Stimulated activated naive CD4-positive, alpha-beta T cell (primary cell): ENCODE results near the gene SPRYD4.
"Not testable (repeated sequence)": the region's sequence is repeated elsewhere in the genome, so short reads cannot be mapped to it uniquely, and the experiment has no call there.

Experiments used
- DNase-seq, 6 experiments: peaks; one replicate each; lab custom pipeline; 2025; lab: John Stamatoyannopoulos, UW

SPRYD4 gene

DNA sequence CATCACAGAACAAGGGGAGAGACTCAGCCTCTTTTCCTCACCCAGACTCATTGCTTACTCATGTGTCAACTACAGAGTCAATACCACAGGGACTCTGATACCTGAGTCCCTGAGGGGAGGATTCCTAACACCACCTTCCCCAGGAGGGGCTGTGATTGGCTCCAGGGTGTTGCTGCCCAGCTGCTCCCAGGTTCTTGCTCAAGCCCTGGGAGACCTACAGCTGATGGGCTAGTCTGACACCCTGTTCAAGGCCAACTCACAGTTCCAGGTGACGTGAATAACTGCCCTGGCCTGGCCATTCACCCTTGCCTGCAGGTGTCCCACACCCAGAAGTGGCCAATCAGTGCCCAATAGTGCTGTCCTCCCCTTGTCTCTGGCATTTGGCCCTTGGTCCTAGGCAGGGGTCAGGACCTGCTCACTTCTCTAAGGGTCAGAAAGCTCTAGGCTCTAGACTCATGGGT, 8.6 kb downstream of the SPRYD4 start:
- no peak for DNase-seq

DNA sequence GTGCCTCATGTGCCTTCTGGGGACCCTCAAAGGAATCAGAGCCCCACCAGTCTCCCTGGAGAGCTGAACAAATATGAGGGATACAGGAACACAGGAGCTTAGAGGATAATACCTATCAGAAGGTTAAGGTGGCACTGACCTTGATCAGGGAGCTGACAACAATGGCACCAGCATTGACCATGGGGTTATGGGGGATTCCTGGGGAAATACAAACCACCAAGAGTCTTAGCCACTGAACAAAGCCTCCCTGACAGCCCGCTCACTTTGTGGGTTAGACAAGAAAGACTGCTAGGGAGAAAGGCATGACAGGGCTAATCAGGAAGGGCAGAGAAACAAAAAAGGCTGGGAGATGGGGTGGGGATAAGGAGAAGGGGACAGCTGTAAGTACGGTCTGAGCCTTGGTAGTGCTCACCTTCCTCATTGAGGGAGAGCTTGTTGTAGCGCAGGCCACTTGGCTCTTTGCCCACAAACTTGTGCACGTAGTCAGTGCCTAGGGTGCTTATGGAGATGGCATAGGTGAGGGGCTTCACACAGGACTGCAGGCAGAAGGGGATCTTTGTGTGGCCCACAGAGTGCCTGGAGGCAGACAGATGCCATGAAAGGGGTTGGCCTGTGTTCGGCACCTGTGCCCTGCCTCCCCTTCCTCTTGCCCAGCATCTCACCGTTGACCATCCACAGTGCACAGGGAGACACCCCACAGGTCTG, 9.3 kb downstream of the SPRYD4 start:
- DNase-seq, result no peak

DNA sequence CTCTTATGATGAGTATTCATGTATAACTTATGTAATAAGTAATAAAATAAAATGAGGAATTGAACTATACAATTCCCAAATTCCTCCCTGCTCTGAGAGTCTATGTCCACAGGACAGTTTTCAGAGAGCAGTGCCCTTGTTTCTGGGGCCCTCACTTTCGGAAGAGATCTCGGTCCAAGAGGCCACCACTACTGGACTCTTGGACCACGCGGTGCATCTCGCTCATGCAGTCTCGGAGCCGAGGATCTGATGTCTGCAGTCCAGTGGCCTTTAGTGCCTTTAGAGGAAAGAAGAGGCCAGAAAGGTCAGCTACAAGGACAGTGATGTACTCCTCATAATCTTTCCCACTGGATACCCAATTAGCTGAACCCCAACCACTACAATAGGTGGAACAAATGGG, 11.2 kb downstream of the SPRYD4 start:
- DNase-seq, result no peak

DNA sequence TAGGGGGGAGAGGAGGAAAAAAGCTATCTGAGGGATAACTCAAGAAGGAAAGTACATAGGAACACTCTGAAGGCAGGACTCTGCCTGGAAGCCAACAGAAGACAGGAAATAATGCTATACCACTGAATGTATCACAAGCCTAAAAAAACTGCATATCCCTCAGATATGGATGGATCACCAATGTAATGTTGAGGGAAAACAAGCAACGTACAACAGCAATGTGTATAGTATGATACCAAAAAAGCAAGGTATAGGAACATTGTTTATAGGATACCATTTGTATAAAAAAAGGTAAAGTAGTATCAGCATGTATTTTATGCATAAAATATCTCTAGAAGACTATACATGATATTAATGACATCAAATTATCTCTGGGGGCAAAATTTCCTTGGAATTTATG, 16.2 kb downstream of the SPRYD4 start:
- no peak for DNase-seq

DNA sequence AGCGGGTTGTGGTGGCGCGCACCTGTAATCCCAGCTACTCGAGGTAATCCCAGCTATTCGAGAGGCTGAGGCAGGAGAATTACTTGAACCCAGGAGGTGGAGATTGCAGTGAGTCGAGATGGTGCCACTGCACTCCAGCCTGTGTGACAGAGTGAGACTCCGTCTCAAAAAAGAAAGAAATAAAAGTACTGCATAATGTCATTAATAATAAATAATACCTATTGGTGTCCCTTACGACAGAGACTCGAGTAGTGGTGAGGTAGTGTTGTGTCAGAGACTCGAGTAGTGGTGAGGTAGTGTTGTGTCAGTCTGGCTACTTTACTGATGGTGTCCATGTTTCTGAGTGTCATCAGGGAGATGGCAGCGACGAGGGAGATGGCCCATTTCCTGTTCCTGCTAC, 18.3 kb downstream of the SPRYD4 start:
- DNase-seq, result no peak

DNA sequence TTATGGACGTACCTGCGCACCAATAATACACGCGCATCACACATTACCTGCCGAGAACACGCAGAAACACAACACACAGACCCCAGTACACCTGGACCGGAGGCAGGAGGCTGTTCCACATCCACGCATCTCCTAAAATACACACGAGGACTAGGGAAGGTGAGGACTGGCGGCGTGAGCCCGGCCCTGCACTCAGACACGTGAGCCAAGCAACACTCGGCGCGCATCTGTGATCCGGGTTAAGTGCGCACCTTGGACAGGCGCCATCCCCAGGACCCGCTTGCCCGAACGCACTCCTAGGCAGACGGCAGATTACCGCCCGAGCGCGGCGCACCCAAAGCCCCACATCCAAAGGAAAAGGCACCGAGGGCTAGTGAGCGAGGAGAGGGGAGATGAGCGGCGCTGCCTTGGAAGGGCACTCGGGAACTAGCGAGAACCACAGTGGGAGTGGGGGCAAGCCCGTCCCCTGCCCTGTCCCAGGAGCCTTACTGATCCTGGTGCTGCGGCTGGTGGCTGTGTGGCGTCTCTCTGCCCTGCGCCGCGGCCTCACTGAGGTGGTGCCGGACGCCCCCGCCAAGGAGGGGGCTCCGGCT, 19.2 kb downstream of the SPRYD4 start:
- DNase-seq, result peak in 3 of 6 experiments; percentile 18 to 32 (median 22)

DNA sequence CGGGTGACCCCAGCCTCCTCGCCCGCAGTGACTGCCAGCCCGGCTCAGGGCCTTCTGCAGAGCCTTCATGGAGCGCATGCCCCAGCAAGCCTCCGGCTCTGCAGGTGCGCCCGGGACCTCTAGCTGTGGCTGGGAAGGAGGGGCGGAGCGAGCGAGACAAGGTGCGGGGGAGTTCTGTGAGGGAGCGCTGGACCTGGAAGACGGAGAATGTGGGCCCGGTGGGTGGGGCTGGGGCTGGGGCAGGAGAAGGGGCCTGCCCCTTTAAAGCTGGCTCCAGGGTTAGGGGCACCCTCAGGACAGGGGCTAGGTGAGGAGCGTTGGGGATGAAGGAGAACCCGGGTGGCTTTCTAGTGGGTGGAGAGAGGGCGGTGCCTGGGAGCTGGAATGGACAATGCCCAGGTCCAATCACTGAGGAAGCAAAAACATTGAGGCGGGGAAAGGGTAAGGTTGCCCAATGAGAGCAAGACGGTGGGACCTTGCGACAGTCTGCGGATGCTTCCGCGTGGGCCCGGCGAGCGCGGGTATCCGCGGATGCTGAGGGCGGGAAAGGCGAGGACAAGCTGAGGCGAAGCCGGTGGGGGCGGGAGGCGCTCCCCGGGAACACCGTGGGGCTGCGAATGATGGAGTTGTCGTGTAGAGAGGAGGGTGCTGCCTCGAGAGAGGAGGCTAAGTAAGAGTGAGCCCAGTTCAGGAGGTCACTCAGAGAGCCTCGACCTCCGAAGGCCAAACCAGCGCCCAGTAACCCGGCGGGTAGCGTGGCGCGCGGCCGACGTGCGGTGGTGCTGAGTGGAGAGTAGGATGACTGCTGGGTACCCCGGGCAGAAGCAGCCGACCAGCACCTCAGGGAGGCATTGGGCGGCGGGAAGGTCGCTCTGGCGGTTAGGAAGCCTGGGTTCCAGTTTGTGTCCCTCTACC, 19.9 kb downstream of the SPRYD4 start, which contains the start of gene GLS2:
Gene GLS2 (minus strand): TSS at position 121 of the 915 bp plus-strand sequence. CDS start 43 bp downstream, at position 78.
- peak; percentile 58 to 83 (median 72) for DNase-seq

DNA sequence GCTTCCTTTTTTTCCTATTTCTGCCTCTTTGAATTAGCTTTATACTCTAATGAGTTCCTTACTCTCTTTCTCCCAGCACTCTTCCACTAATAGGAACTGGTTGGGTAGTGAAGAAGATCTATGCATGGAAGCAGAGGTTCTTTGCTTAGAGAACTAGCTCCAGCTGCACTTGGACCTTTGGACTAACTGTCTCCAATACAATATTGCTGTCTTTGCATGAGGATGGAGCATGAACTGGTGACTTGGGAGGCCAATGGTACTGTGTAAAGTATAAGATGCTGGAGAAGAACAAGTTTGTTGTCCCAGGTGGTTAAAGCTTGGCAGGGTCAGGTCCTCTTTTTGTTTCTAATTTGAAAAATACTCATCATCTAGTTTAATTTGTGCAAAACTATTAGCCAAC, 22.0 kb downstream of the SPRYD4 start:
- DNase-seq, result no peak

DNA sequence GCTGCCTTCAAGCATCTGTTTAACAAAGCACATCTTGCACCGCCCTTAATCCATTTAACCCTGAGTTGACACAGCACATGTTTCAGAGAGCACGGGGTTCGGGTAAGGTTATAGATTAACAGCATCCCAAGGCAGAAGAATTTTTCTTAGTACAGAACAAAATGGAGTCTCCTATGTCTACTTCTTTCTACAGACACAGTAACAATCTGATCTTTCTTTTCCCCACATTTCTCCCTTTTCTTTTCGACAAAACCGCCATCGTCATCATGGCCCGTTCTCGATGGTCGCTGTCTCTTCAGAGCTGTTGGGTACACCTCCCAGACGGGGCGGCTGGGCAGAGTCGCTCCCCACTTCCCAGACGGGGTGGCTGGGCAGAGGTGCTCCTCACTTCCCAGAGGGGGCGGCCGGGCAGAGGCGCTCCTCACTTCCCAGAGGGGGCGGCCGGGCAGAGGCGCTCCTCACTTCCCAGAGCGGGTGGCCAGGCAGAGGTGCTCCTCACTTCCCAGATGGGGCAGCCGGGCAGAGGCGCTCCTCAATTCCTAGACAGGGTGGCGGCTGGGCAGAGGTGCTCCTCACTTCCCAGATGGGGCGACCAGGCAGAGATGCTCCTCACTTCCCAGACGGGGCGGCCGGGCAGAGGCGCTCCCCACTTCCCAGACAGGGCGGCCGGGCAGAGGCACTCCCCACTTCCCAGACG, 25.2 kb downstream of the SPRYD4 start:
- DNase-seq, result not testable (repeated sequence)

DNA sequence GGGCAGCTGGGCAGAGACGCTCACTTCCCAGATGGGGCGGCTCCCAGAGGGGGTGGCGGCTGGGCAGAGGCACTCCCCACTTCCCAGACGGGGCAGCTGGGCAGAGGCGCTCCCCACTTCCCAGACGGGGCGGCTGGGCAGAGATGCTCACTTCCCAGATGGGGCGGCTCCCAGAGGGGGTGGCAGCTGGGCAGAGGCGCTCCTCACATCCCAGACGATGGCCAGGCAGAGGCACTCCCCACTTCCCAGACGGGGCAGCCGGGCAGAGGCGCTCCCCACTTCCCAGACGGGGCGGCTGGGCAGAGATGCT, 25.7 kb downstream of the SPRYD4 start:
- DNase-seq, result not testable (repeated sequence)

DNA sequence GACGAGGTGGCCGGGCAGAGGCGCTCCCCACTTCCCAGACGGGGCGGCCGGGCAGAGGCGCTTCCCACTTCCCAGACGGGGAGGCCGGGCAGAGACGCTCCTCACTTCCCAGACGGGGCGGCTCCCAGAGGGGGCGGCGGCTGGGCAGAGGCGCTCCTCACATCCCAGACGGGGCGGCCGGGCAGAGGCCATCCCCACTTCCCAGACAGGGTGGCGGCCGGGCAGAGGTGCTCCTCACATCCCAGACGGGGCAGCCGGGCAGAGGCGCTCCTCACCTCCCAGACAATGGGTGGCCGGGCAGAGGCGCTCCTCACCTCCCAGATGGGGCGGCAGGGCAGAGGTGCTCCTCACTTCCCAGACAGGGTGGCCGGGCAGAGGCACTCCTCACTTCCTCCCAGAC, 26.1 kb downstream of the SPRYD4 start:
- DNase-seq, result not testable (repeated sequence)

DNA sequence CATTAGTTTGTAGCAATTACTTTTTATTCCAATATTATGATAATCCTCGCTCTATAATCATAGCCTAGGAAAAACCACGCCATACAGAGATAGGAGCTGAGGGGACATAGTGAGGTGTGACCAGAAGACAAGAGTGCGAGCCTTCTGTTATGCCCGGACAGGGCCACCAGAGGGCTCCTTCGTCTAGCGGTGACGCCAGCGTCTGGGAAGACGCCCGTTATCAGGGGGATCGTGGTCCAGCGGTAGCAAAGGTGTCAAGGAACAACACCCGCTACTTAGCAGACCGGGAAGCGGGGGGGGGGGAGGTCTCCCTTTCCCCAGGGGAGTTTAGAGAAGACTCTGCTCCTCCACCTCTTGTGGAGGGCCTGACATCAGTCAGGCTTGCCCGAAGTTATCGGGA, 28.3 kb downstream of the SPRYD4 start:
- peak; percentile 7 to 56 (median 34) for DNase-seq

DNA sequence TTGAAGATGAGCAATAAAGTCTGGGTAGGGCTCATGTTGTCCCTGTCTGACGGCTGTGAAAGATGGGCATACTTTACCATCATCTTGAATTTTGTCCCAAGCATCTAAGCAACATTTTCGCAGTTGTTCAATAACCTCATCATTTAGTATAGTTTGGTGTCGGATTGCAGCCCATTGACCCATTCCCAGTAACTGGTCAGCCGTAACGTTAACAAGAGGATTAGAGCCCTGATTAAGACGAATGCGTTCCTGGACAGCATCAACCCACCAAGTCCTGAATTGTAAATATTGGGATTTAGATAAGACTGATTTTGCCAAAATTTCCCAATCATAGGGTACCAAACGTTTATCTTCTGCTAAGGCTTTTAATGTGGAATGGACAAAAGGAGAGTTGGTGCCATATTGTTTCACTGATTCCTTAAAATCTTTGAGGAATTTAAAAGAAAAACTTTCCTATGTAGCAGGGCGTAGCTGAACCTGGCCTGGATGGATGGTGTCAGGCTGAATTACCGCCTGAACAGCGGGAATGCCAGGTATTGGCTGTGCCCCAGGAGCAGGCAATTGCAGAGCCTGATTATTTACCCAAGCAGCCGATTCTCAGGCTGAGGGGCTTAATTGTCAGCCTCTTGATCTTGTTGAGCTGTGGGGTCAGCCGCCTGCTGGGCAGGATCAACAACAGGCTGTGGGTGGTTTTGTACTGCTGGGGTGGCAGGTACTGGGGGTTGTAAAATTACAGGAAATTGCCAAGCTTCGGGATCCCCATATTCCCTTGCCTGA, 29.9 kb downstream of the SPRYD4 start:
- not testable (repeated sequence) for DNase-seq

DNA sequence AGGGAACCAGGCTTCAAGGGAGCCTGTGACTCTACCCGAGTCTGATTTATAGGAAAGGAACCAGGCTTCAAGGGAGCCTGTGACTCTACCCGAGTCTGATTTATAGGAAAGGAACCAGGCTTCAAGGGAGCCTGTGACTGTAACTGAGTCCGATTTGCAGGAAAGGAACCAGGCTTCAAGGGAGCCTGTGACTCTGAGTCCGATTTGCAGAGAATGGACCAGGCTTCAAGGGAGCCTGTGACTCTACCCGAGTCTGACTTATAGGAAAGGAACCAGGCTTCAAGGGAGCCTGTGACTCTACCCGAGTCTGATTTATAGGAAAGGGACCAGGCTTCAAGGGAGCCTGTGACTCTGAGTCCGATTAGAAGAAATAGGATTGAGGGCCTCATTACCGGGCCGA, 31.1 kb downstream of the SPRYD4 start:
- not testable (repeated sequence) for DNase-seq

DNA sequence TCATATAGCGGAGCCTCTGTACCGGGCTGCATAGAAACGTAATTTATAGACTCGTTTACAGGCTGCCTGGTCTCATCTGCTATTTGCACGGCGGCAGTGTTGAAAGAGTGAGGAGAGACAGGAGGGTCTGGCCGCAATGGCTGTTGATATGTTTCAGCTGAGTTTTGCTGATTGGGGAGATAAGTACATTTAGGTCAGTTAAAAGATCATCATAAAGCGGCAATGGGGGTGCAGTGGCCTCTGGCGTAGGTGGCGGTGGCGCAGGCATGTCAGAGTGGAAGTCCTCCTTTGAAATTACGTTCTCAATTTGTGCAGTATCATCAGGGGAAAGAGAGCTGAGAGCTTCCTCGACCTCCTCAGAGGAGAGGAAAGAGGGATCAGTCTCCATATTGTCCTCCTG, 31.5 kb downstream of the SPRYD4 start:
- not testable (repeated sequence) for DNase-seq

DNA sequence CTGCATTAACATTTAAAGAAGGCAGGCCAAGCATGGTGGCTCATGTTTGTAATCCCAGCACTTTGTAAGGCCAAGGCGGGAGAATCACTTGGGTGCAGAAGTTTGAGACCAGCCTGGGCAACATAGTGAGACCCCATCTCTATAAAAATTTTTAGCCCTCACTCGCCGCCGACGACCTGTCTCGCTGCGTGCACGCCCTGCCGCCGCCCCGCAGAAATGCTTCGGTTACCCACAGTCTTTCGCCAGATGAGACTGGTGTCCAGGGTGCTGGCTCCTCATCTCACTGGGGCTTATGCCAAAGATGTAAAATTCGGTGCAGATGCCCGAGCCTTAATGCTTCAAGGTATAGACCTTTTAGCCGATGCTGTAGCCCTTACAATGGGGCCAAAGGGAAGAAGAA, 42.4 kb downstream of the SPRYD4 start:
- DNase-seq, result no peak

DNA sequence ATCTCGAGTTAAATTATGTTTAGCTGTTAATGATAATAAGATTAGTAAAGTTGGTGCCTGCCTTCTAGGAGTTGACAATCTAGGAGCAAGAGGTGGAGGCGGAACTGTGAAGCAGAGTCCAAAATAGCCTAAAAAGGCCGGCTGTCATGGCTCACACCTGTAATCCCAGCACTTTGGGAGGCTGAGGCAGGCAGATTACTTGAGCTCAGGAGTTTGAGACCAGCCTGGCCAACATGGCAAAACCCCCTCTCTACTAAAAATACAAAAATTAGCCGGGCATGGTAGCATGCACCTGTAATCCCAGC, 45.6 kb downstream of the SPRYD4 start:
- not testable (repeated sequence) for DNase-seq

DNA sequence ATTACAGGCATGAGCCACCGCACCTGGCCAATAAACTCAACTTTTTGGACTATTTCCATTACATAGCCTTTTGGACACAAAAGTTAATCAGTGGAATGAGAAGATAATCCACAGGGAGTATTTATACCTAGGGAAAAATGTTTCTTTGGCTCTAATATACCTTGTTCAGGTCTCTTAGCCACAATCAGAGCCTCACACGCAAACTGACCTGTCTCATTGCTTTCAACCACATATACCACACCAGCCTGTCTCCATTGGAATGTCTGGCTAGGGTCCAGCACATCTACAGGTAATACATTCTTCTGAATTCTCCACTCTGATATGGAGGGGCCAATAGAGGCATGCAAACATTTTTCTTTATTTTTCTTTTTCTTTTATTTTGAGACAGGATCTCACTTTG, 49.5 kb downstream of the SPRYD4 start:
- no peak for DNase-seq

DNA sequence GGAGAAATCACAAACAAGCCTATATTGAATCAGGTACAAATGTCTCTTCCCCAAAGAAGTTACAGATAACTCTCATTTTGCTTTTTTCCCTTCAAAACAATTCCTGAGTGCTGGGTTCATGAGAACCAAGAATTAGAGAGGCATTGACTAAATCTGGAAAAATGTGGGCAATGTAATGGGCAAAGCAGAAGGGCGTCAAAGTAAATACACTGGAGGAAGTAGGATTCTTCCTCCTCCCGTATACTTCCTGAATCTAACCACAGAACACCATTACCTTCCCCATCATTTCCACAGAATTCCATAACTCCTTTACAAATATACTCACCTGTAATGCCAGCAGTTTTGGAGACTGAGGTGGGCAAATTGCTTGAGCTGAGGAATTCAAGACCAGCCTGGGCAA, 50.2 kb downstream of the SPRYD4 start:
- DNase-seq, result no peak

DNA sequence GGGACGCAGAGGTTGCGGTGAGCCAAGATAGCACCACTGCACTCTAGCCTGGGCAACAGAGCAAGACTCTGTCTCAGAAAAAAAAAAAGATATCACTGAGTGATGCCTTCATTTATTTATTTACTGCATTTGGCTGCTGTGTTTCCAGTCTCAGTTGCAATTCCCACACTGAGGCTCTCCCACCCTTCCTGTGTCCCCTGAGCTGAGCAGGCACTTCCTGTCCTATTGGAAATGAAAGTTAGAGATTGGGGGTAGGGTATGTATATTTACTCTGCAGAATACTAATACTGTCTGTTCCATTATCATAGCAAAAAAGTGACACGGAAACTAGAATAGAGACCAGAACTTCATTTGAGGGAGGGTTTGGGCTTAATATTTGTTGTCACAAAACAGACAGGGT, 51.7 kb downstream of the SPRYD4 start:
- DNase-seq, result no peak

DNA sequence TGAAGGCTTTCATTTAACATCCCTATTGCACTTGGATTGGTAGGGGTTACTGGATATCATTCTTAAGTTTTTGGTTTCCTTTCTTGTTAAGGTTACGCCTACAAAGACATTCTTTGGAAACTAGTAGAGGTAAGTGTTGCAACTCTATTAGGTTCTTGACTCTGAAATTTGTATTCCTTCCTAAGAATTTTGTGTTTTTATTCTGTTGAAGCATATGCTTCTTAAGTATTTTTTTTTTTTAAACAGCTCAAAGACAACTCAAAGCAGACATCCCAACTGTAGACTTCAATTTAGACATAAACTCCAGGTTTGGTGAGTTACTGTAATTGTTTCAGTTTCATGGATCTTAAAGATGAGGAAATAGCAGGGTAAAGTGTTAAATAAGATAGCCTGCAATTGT, 52.1 kb downstream of the SPRYD4 start:
- no peak for DNase-seq

DNA sequence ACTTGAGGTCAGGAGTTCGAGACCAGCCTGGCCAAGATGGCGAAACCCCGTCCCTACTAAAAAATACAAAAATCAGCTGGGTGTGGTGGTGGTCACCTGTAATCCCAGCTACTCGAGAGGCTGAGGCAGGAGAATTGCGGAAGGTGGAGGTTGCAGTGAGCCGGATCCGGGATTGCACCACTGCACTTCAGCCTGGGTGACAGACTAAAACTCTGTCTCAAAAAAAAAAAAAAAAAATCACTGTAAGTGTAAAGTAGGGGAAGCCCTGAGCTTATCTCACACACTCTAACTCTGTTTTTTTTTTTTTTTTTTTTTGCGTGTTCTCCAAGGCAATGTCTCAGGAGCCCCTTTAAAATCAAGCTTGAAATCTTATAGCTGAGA, 52.8 kb downstream of the SPRYD4 start:
- peak in 1 of 6 experiments; percentile 3 for DNase-seq
